GM19351 (cell line): ENCODE measurements around the gene LIMS3.
"Not testable (repeated sequence)": the region's sequence is repeated elsewhere in the genome, so short reads cannot be mapped to it uniquely, and the experiment has no call there.

ENCODE experiments used
- ATAC-seq: cut with Tn5 transposase; IDR thresholded peaks from one replicate; pipeline ENCODE4 v1.9.1; 2021; ENCODE audit warnings: mild to moderate bottlenecking, moderate library complexity; ENCODE audit not compliant: unreplicated experiment

The LIMS3 gene

DNA sequence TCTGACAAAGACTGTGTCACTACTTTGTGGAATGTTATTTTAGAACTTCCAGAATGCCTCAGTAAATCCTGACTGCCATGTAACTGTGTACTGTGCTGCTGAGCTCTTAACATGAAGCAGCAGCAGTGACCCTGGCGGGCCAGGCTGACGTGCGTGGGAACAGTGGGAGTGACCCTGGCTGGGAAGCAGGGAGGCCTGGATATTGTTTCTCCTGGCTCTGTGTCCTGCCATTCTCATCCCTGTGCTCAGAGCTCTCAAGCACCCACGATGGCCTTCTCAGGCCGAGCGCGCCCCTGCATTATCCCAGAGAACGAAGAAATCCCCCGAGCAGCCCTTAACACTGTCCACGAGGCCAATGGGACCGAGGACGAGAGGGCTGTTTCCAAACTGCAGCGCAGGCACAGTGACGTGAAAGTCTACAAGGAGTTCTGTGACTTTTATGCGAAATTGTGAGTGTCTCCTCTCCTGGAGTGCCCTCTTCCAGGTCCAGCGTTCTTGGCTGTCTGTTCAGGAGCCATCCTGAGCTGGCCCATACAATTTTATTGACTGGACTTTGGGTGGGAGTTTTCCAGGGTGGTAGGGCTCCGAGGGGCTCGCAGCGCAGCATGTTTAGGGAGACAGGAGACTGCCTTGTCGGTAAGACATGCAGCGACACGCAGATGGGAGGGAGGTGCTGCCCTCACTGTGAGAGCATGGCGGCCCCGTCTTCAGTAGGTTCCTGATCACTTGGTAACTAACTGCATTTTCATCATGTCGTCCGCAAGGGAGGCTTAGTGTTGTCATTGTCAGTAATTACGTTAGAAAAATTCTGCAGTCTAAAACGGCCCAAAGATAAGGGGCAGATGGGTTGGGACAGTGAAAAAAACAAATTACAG lies at the start of gene LIMS3:
TSS of gene LIMS3 (plus strand) at position 227 of the 875 bp plus-strand sequence. CDS start at position 268, 41 bp downstream.
- not testable (repeated sequence) for ATAC-seq

GRCh38 chr2:109871129-109871751 lies 27.2 kb upstream of the LIMS3 start:
- ATAC-seq, result peak; percentile 87

DNA sequence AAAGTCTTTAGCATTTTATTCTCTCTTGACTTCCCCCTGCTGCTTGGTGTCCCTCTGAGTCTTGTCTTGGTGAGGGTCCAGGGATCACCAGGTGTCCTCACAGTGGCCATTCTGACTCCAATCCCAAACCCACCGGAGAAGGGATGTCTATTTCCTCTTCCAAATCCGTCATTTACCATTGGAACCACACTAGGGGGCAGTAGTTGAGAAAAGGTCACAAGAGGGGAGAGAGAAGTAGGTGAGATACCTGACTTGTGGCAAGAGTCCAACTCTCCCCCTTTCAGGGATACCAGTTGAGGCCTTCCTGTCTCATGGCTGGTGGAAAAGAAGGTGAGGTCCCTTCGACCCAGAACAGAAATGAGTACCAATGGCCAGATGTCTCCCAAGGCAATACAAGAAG lies 21.9 kb upstream of the LIMS3 start:
- ATAC-seq, result not testable (repeated sequence)

GRCh38 chr2:109882112-109882511 lies 16.4 kb upstream of the LIMS3 start:
- ATAC-seq, result not testable (repeated sequence)

DNA sequence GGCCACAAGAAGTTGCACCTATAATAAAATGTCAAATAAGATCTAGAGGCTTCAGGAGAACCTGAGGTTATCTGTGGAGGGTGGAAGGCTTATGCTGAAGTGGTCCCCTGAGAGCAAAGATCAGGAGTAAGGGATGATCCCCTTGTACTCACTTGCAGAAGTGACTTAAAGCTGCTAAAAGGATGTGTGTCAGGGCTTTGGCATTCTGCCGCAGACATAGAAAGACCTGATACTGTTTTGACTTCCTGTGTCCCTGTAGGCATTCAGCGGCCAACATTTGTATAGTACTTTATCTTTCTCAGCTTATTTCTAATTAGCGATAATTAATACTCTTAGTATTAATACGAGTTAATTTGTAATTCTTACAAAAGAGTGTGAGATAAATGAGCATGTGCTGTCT lies 10.1 kb upstream of the LIMS3 start:
- not testable (repeated sequence) for ATAC-seq

DNA sequence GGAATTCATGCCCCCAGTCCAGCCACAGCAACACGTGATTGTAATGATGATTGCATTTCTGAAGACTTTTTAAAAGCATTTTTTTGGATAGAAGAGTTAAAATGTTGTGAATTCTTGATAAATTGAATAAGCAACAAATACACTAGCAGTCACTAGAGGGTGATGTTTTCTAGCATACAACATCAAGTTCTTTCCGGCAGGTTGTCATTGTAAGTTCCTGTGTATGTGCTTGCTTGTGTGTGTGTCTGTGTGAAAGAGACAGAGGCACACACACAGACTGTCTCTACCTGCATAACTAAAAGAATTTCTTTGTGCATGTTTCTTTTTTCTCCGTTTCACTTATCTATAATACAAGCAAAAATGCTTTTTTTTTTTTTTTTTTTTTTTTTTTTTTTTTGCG lies 8.6 kb upstream of the LIMS3 start:
- ATAC-seq, result not testable (repeated sequence)

DNA sequence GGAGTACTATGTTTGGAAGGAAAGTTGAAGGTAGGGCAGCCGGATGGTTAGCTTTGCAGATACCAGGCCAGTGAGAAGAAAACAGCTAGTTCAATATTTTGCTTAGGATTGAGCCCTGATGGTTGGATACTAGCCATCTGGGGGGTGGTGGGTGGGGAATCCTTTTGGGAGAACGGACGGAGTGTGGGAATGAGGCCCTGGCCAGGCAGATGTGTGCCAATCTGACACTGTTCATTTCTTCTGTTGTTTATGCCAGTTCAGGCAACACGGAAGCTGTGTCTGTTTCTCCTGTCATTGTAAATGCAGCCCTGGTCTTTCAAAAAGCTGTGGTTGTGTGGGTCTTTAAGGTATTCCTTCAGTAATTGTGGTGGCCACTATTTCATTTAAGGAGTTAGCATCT lies 7.5 kb upstream of the LIMS3 start:
- ATAC-seq, result not testable (repeated sequence)

DNA sequence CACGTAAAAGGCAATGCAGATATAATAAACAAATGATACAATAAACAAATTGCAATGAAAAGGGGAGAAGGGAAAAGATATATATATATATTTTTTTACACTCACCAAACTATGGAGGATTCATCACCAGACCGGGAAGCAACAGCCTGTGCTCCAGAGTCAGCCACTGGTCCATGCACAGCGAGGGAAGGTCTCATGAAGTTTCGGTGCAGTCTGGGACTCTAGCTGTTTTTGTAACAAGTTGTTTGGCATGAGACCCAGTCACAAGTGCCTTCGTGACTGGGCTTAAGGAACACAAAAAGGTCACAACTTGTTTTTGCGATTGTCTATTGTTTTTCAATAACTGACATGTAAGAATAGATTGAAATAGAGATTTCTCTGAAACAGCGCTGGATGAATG lies 4.8 kb upstream of the LIMS3 start:
- not testable (repeated sequence) for ATAC-seq

GRCh38 chr2:109894141-109894540 lies 4.3 kb upstream of the LIMS3 start:
- not testable (repeated sequence) for ATAC-seq

GRCh38 chr2:109895090-109895869 lies 3.2 kb upstream of the LIMS3 start:
- not testable (repeated sequence) for ATAC-seq

- ATAC-seq, result peak; percentile 98
These were observed 2.3 kb upstream of the LIMS3 start for GRCh38 chr2:109896212-109896611.

DNA sequence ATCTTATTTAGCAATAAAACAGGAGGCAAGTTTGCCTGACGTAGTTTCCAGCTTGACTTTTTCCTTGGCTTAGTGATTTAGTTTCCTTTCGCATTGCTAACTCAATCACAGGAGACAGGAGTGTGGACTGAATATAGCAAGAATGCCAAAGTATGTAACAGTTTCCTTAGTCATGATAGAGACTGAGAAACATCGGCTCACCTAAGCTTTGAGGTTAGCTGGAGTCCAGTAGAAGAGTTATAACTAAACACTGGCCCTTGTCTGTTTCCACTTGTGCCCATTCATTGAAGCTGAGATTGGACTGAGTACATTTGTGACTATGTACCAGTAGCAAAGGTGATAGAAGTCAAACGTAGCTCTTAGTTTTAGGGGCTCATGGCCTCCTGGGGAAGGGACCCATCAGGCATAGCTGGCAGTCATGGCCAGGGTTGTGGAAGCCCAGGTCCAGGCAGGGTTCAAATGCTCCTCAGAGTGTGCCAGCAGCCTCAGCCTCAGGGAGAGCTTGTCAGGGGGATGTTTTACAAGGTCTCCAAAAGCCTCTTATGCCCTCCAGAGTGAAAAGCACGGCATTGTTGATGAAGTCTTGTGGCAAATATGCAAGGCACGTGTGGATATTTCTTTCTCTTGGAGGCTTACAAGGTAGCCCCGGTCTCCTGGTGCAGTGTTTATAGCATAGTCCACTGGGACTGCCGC lies 573 bp upstream of the LIMS3 start:
- not testable (repeated sequence) for ATAC-seq

DNA sequence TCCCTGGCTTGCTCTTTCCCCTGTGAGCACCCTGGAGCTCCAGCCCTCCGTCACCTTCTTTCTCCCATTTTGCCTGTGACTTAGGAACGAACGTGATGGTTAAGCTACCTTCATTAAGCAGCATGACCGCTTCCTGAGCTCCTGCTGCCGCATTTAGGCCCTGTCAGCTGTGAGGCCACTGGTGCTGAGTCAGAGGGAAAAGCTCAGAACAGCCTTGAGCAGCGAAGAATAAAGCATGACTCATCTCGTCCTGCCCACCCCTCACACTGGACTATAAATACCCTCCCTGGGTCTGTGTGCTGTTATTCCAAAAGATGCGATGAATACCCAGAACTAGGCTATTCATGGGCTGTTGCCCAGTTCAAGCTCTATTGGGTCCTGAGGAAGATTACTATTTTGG lies 7.3 kb downstream of the LIMS3 start:
- peak; percentile 94 for ATAC-seq

GRCh38 chr2:109908626-109909025 lies 10.1 kb downstream of the LIMS3 start:
- ATAC-seq, result not testable (repeated sequence)

DNA sequence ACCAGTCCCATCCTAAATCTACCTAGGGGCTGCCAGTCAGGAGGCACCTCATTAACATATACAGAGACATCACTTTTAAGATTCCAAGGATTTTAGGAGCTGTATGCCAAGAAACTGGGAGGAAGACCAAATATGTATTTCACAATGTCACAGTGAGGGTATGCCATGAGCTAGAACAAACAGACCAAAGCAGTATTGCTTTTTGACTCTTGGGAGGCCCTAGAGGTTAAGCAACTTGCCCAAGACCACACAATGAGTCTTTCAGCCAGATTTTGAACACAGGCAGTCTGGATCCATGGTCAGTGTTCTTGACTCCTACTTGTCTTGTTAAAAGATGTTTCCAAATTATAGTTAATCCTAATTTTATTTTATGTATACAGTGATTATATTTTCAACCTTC lies 12.3 kb downstream of the LIMS3 start:
- ATAC-seq, result not testable (repeated sequence)

GRCh38 chr2:109913911-109914310 lies 15.4 kb downstream of the LIMS3 start:
- ATAC-seq, result not testable (repeated sequence)

GRCh38 chr2:109914552-109914951 lies 16.1 kb downstream of the LIMS3 start:
- not testable (repeated sequence) for ATAC-seq

DNA sequence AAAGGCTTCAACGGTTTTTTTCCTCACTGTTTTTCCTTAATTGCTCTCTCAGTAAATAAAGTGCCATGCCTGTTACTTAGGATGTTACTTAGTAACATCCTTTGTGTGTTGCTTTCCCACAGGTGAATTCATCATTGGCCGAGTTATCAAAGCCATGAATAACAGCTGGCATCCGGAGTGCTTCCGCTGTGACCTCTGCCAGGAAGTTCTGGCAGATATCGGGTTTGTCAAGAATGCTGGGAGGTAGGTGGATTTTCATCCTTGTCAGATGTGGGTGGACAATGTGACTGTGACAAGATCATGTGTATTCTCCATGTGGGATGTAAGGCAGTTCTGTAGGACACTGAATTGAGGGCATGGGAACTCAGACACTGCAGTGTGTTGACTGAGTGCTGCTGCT lies 17.3 kb downstream of the LIMS3 start:
- not testable (repeated sequence) for ATAC-seq

- not testable (repeated sequence) for ATAC-seq
These were observed 21.7 kb downstream of the LIMS3 start for GRCh38 chr2:109920162-109920561.

GRCh38 chr2:109921543-109922384 lies 23.3 kb downstream of the LIMS3 start:
- ATAC-seq, result not testable (repeated sequence)
